ENCODE data around the gene SUN5. TPM values are rescaled to one million over a fixed set of nuclear protein-coding genes. Genes with fewer than 3 reads are reported as not detected.

SUN5 gene
- total and polyA plus RNA-seq, 2 experiments from 2014 or later: not detected

- Histone ChIP-seq H3K4me1 (ENCODE audit: insufficient read depth) (no peaks in the 10 kb centered on the region), H4K20me1 (ENCODE audit: insufficient read depth, poor library complexity, severe bottlenecking) (no peaks in the 10 kb centered on the region), H3K79me2 (no peaks in the 10 kb centered on the region), H3K4me2 (no peak overlapping the region), H3K27me3 (peaks cover 6% of the 10 kb centered on the region), H3K27ac (no peak overlapping the region), H3K9me3 (ENCODE audit: low read depth) (no peaks in the 10 kb centered on the region), H2AFZ (no peak overlapping the region), H3K9me2 (replicated peaks; ENCODE audit: insufficient read depth) (no peaks in the 10 kb centered on the region), H3K36me3 (replicated peaks; ENCODE audit: insufficient read depth, low read depth) (no peaks in the 10 kb centered on the region), H3K4me3 (no peak overlapping the region)
- WGBS (ENCODE audit: low lambda C conversion rate, missing lambda C conversion rate): 83% methylated on average over 8 of the region's 8 CpGs
- no peak for DNase-seq (ENCODE audit: low spot score)
- no peak for TF ChIP-seq EZH2 (IDR thresholded peaks at IDR 0.05; ENCODE audit: borderline replicate concordance)
- no peak for TF ChIP-seq CTCF (IDR thresholded peaks at IDR 0.05; ENCODE audit: poor library complexity)
- TF ChIP-seq EZH2phosphoT487 (IDR thresholded peaks at IDR 0.05; ENCODE audit: low read depth, severe bottlenecking, unreplicated experiment): no peak
These were observed 10.7 kb downstream of the SUN5 start for GRCh38 chr20:32993496-32994050.

GRCh38 chr20:32991792-32992641 is 12.2 kb downstream of the SUN5 start:
- Histone ChIP-seq H3K79me2 (no peaks in the 10 kb centered on the region), H3K36me3 (replicated peaks; ENCODE audit: insufficient read depth, low read depth) (no peaks in the 10 kb centered on the region), H2AFZ (no peak overlapping the region), H3K27me3 (peaks cover 6% of the 10 kb centered on the region), H3K4me2 (no peak overlapping the region), H3K4me3 (no peak overlapping the region), H3K27ac (no peak overlapping the region), H4K20me1 (ENCODE audit: insufficient read depth, poor library complexity, severe bottlenecking) (no peaks in the 10 kb centered on the region), H3K9me2 (replicated peaks; ENCODE audit: insufficient read depth) (no peaks in the 10 kb centered on the region), H3K4me1 (ENCODE audit: insufficient read depth) (no peaks in the 10 kb centered on the region), H3K9me3 (ENCODE audit: low read depth) (no peaks in the 10 kb centered on the region)
- WGBS (ENCODE audit: low lambda C conversion rate, missing lambda C conversion rate): 84% methylated on average over 8 of the region's 8 CpGs
- TF ChIP-seq EZH2 (IDR thresholded peaks at IDR 0.05; ENCODE audit: borderline replicate concordance) (no peak), EZH2phosphoT487 (IDR thresholded peaks at IDR 0.05; ENCODE audit: low read depth, severe bottlenecking, unreplicated experiment) (no peak), CTCF (IDR thresholded peaks at IDR 0.05; ENCODE audit: poor library complexity) (no peak)
- no peak for DNase-seq (ENCODE audit: low spot score)

- H3K9me3 ChIP-seq (ENCODE audit: low read depth): no peaks in the 10 kb centered on the region
- no peaks in the 10 kb centered on the region for H3K79me2 ChIP-seq
- H3K4me3 ChIP-seq: no peak overlapping the region
- TF ChIP-seq EZH2phosphoT487 (IDR thresholded peaks at IDR 0.05; ENCODE audit: low read depth, severe bottlenecking, unreplicated experiment) (no peak), EZH2 (IDR thresholded peaks at IDR 0.05; ENCODE audit: borderline replicate concordance) (no peak), CTCF (IDR thresholded peaks at IDR 0.05; ENCODE audit: poor library complexity) (no peak)
- H3K9me2 ChIP-seq (replicated peaks; ENCODE audit: insufficient read depth): no peaks in the 10 kb centered on the region
- H3K4me1 ChIP-seq (ENCODE audit: insufficient read depth): no peaks in the 10 kb centered on the region
- no peak overlapping the region for H3K4me2 ChIP-seq
- H3K27me3 ChIP-seq: peaks cover 6% of the 10 kb centered on the region
- no peak overlapping the region for H3K27ac ChIP-seq
- 78% methylated on average over 3 of the region's 3 CpGs for WGBS (ENCODE audit: low lambda C conversion rate, missing lambda C conversion rate)
- H3K36me3 ChIP-seq (replicated peaks; ENCODE audit: insufficient read depth, low read depth): no peaks in the 10 kb centered on the region
- no peak overlapping the region for H2AFZ ChIP-seq
- no peaks in the 10 kb centered on the region for H4K20me1 ChIP-seq (ENCODE audit: insufficient read depth, poor library complexity, severe bottlenecking)
- no peak for DNase-seq (ENCODE audit: low spot score)
These were observed 12.8 kb downstream of the SUN5 start for GRCh38 chr20:32991383-32991782.

Measured in hepatocyte (in vitro differentiated cells).